GM12891 (cell line): ENCODE results near the gene ZNF213.

Experiments
- PAX5 ChIP-seq: IDR thresholded peaks from 2 replicates; pipeline ENCODE4 v1.6.1; 2011; ENCODE audit warnings: low read length, moderate library complexity, mild to moderate bottlenecking; ENCODE audit not compliant: insufficient read depth, severe bottlenecking
- POLR2A ChIP-seq: IDR thresholded peaks from 2 replicates; pipeline ENCODE4 v1.6.1; 2011; ENCODE audit warnings: low read depth, low read length, control low read depth
- POLR2AphosphoS5 ChIP-seq: IDR thresholded peaks from 2 replicates; pipeline ENCODE4 v1.6.1; 2011; ENCODE audit warnings: low read depth, low read length, control low read depth
- SPI1 ChIP-seq: IDR thresholded peaks from 2 replicates; pipeline ENCODE4 v1.6.1; 2011; ENCODE audit warnings: low read depth, low read length, control low read depth
- TAF1 ChIP-seq: IDR thresholded peaks from 2 replicates; pipeline ENCODE4 v1.6.1; 2011; ENCODE audit warnings: low read depth, low read length, control low read depth

DNA sequence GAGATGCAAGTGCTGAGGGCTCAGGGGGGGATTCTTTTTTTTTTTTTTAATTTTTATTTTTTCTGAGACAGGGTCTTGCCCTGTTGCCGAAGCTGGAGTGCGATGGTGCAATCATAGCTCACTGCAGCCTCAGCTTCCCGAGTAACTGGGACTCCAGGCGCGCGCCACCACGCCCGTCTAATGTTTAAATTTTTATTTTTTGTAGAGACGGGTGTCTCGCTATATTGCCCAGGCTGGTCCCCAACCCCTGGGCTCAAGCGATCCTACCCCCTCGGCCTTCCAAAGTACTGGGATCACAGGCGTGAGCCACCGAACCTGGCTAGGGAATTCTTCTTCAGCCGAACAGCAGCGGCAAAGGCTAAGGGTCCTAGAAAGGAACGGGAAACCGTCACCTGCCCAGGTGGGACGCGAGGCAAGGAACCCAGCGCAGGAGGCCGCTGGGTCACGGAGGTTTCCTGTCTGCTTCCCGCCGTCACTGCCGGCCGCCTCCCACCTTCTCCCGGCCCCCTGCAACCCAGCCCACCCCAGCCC, 39.9 kb downstream of the ZNF213 start:
- no peak for TF ChIP-seq POLR2A
- no peak for TF ChIP-seq POLR2AphosphoS5
- no peak for TF ChIP-seq SPI1
- no peak for TF ChIP-seq TAF1
- TF ChIP-seq PAX5 = no peak
